Activated CD4-positive, alpha-beta memory T cell treated with anti-CD3 and anti-CD28 coated beads for 36 hours (primary cell): Measurements from ENCODE around the gene C1QTNF12. TPM values are rescaled to one million over a fixed set of nuclear protein-coding genes. Genes with fewer than 3 reads are reported as not detected.
A peak's percentile ranks its signal among the peaks of the same experiment; 100 is the strongest.

ENCODE experiments used
- CTCF ChIA-PET: fragments of 350-600 bp; sonication (Branson Sonifier 250); formaldehyde crosslinking; loops from one replicate; lab custom pipeline; 2021; ENCODE audit warnings: antibody characterized with exemption, inconsistent platforms; lab: Charles Lee
- POLR2A ChIA-PET: fragments of 350-600 bp; sonication (Branson Sonifier 250); formaldehyde crosslinking; loops from one replicate; lab custom pipeline; 2021; ENCODE audit warnings: antibody characterized with exemption; lab: Charles Lee
- DNase-seq: peaks from one replicate; pipeline ENCODE4 v3.0.0-alpha.2; 2020
- H3K27ac Mint-ChIP-seq: one replicate; pipeline ENCODE4 v1.8.0; 2021; ENCODE audit warnings: mixed read lengths
- H3K27me3 Mint-ChIP-seq: one replicate; pipeline ENCODE4 v1.8.0; 2021; ENCODE audit warnings: mixed read lengths
- H3K36me3 Mint-ChIP-seq: one replicate; pipeline ENCODE4 v1.8.0; 2021; ENCODE audit warnings: mixed read lengths
- H3K4me1 Mint-ChIP-seq: one replicate; pipeline ENCODE4 v1.8.0; 2021; ENCODE audit warnings: low read depth, mixed read lengths
- H3K4me3 Mint-ChIP-seq: one replicate; pipeline ENCODE4 v1.8.0; 2021; ENCODE audit warnings: mild to moderate bottlenecking, mixed read lengths
- H3K9me3 Mint-ChIP-seq: one replicate; pipeline ENCODE4 v1.8.0; 2021; ENCODE audit warnings: mixed read lengths
- intact Hi-C: fragments of 100-400 bp; cut with micrococcal nuclease; formaldehyde crosslinking; loops from one replicate; pipeline ENCODE4 v1.15.1; 2023
- total RNA-seq, 2 experiments: library from RNA; stranded (reverse); gene quantifications; one replicate each; pipeline ENCODE4 v1.2.3, GENCODE V29; 2021

Gene C1QTNF12
- total RNA-seq, 2 experiments from 2014 or later = 3.8 to 4.2 TPM

- H3K27me3 Mint-ChIP-seq = no peaks in the 10 kb centered on the region
- no peaks in the 10 kb centered on the region for H3K36me3 Mint-ChIP-seq
- CTCF ChIA-PET = interaction anchor here (1.1 kb wide), 1 partner anchor 121 kb away, joined by 3 read pairs; no protein-coding TSS in a partner anchor
- no peaks in the 10 kb centered on the region for H3K9me3 Mint-ChIP-seq
- intact Hi-C loops = no loop called here
- H3K4me3 Mint-ChIP-seq = no peak overlapping the region
- no peaks in the 10 kb centered on the region for H3K4me1 Mint-ChIP-seq
- POLR2A ChIA-PET = no interaction called here
- H3K27ac Mint-ChIP-seq = no peak overlapping the region
- DNase-seq = no peak
These were observed 2.7 kb downstream of the C1QTNF12 start for GRCh38 chr1:1243807-1244191.

GRCh38 chr1:1243266-1243660, 3.3 kb downstream of the C1QTNF12 start:
- H3K4me3 Mint-ChIP-seq = no peak overlapping the region
- POLR2A ChIA-PET = no interaction called here
- no peaks in the 10 kb centered on the region for H3K4me1 Mint-ChIP-seq
- no peaks in the 10 kb centered on the region for H3K9me3 Mint-ChIP-seq
- no peaks in the 10 kb centered on the region for H3K27me3 Mint-ChIP-seq
- intact Hi-C loops = no loop called here
- no peaks in the 10 kb centered on the region for H3K36me3 Mint-ChIP-seq
- CTCF ChIA-PET = no interaction called here
- no peak overlapping the region for H3K27ac Mint-ChIP-seq
- DNase-seq = no peak

- ChIA-PET CTCF (no interaction called here), POLR2A (no interaction called here)
- Mint-ChIP-seq H3K27ac (no peak overlapping the region), H3K36me3 (no peaks in the 10 kb centered on the region), H3K4me3 (no peak overlapping the region), H3K27me3 (no peaks in the 10 kb centered on the region), H3K4me1 (no peaks in the 10 kb centered on the region), H3K9me3 (no peaks in the 10 kb centered on the region)
- no peak for DNase-seq
- intact Hi-C loops = no loop called here
These were observed 3.9 kb downstream of the C1QTNF12 start for GRCh38 chr1:1242461-1243265.

- Mint-ChIP-seq H3K9me3 (no peaks in the 10 kb centered on the region), H3K27me3 (no peaks in the 10 kb centered on the region), H3K4me1 (no peaks in the 10 kb centered on the region), H3K4me3 (no peak overlapping the region), H3K36me3 (no peaks in the 10 kb centered on the region), H3K27ac (no peak overlapping the region)
- no peak for DNase-seq
- intact Hi-C loops = no loop called here
- ChIA-PET CTCF (interaction anchor here (1.0 kb wide), 1 partner anchor 105 kb away, joined by 3 read pairs; no protein-coding TSS in a partner anchor), POLR2A (interaction anchor here (1.0 kb wide), 1 partner anchor 27 kb away, joined by 5 read pairs; no protein-coding TSS in a partner anchor)
These were observed 4.8 kb downstream of the C1QTNF12 start for GRCh38 chr1:1241588-1242219.

- Mint-ChIP-seq H3K9me3 (no peaks in the 10 kb centered on the region), H3K36me3 (no peaks in the 10 kb centered on the region), H3K4me3 (no peak overlapping the region), H3K4me1 (no peaks in the 10 kb centered on the region), H3K27ac (no peak overlapping the region), H3K27me3 (no peaks in the 10 kb centered on the region)
- CTCF ChIA-PET = interaction anchor here (1.0 kb wide), 2 partner anchors 105 to 257 kb away, joined by 3 read pairs; no protein-coding TSS in a partner anchor
- intact Hi-C loops = no loop called here
- POLR2A ChIA-PET = interaction anchor here (1.0 kb wide), 1 partner anchor 26 kb away, joined by 5 read pairs; no protein-coding TSS in a partner anchor
- DNase-seq = no peak
These were observed 5.5 kb downstream of the C1QTNF12 start for GRCh38 chr1:1240822-1241587.

GRCh38 chr1:1240348-1240732, 6.2 kb downstream of the C1QTNF12 start:
- intact Hi-C loops = no loop called here
- Mint-ChIP-seq H3K4me3 (no peak overlapping the region), H3K9me3 (no peaks in the 10 kb centered on the region), H3K27ac (no peak overlapping the region), H3K27me3 (no peaks in the 10 kb centered on the region), H3K36me3 (no peaks in the 10 kb centered on the region), H3K4me1 (no peaks in the 10 kb centered on the region)
- ChIA-PET CTCF (interaction anchor here (0.7 to 1.0 kb wide), 2 partner anchors 140 to 256 kb away, joined by 3 read pairs; no protein-coding TSS in a partner anchor), POLR2A (interaction anchor here (1.3 kb wide), 1 partner anchor 10 kb away, joined by 3 read pairs; no protein-coding TSS in a partner anchor)
- no peak for DNase-seq

- intact Hi-C loops = no loop called here
- Mint-ChIP-seq H3K4me1 (no peaks in the 10 kb centered on the region), H3K9me3 (no peaks in the 10 kb centered on the region), H3K36me3 (no peaks in the 10 kb centered on the region), H3K27ac (no peak overlapping the region), H3K27me3 (no peaks in the 10 kb centered on the region), H3K4me3 (no peak overlapping the region)
- ChIA-PET POLR2A (interaction anchor here (0.5 to 1.6 kb wide), 3 partner anchors 11 to 41 kb away, joined by 3 read pairs; no protein-coding TSS in a partner anchor), CTCF (interaction anchor here (0.7 to 1.0 kb wide), 2 partner anchors 140 to 256 kb away, joined by 3 read pairs; no protein-coding TSS in a partner anchor)
- DNase-seq = no peak
These were observed 6.7 kb downstream of the C1QTNF12 start for GRCh38 chr1:1239614-1240347.

- Mint-ChIP-seq H3K27me3 (no peaks in the 10 kb centered on the region), H3K4me3 (no peak overlapping the region), H3K27ac (no peak overlapping the region), H3K36me3 (peaks cover 4% of the 10 kb centered on the region), H3K9me3 (no peaks in the 10 kb centered on the region), H3K4me1 (peaks cover 5% of the 10 kb centered on the region)
- POLR2A ChIA-PET = interaction anchor here (0.5 to 1.6 kb wide), 3 partner anchors 11 to 41 kb away, joined by 3 read pairs; no protein-coding TSS in a partner anchor
- CTCF ChIA-PET = no interaction called here
- no peak for DNase-seq
- intact Hi-C loops = no loop called here
These were observed 7.3 kb downstream of the C1QTNF12 start for GRCh38 chr1:1239227-1239613.

GRCh38 chr1:1238702-1239178, 7.8 kb downstream of the C1QTNF12 start:
- H3K27ac Mint-ChIP-seq = no peak overlapping the region
- peaks cover 10% of the 10 kb centered on the region for H3K4me1 Mint-ChIP-seq
- no peaks in the 10 kb centered on the region for H3K27me3 Mint-ChIP-seq
- POLR2A ChIA-PET = interaction anchor here (0.5 to 1.6 kb wide), 2 partner anchors 22 to 40 kb away, joined by 3 read pairs; no protein-coding TSS in a partner anchor
- H3K9me3 Mint-ChIP-seq = no peaks in the 10 kb centered on the region
- no peak overlapping the region for H3K4me3 Mint-ChIP-seq
- intact Hi-C loops = no loop called here
- no peak for DNase-seq
- H3K36me3 Mint-ChIP-seq = peaks cover 8% of the 10 kb centered on the region
- CTCF ChIA-PET = no interaction called here

- Mint-ChIP-seq H3K4me3 (no peak overlapping the region), H3K27ac (no peak overlapping the region), H3K9me3 (peaks cover 2% of the 10 kb centered on the region), H3K36me3 (peaks cover 13% of the 10 kb centered on the region), H3K27me3 (no peaks in the 10 kb centered on the region), H3K4me1 (peaks cover 14% of the 10 kb centered on the region)
- DNase-seq = peak; percentile 44
- POLR2A ChIA-PET = interaction anchor here (1.6 kb wide), 1 partner anchor 40 kb away, joined by 3 read pairs; no protein-coding TSS in a partner anchor
- intact Hi-C loops = no loop called here
- CTCF ChIA-PET = no interaction called here
These were observed 8.4 kb downstream of the C1QTNF12 start for GRCh38 chr1:1237874-1238701.
